Chondrocyte (in vitro differentiated cells): Measurements from ENCODE around the gene GAL. TPM values are rescaled to one million over a fixed set of nuclear protein-coding genes. Genes with fewer than 3 reads are reported as not detected.

Experiments
- DNase-seq: peaks from one replicate; pipeline ENCODE4 v3.0.0; 2021; ENCODE audit warnings: mixed read lengths, low spot score
- H3K27ac Mint-ChIP-seq: one replicate; pipeline ENCODE4 v1.8.0; 2021; ENCODE audit warnings: mild to moderate bottlenecking, moderate library complexity, mixed read lengths; ENCODE audit not compliant: unreplicated experiment
- H3K27me3 Mint-ChIP-seq: 2 replicates; pipeline ENCODE4 v1.8.0; 2021; ENCODE audit warnings: low read depth, mixed read lengths
- H3K36me3 Mint-ChIP-seq: 2 replicates; pipeline ENCODE4 v1.8.0; 2021; ENCODE audit warnings: low read depth, mixed read lengths
- H3K4me1 Mint-ChIP-seq: 2 replicates; pipeline ENCODE4 v1.8.0; 2021; ENCODE audit warnings: low read depth, mild to moderate bottlenecking, mixed read lengths
- H3K4me3 Mint-ChIP-seq: one replicate; pipeline ENCODE4 v1.8.0; 2021; ENCODE audit warnings: mild to moderate bottlenecking, moderate library complexity, mixed read lengths; ENCODE audit not compliant: unreplicated experiment
- H3K9me3 Mint-ChIP-seq: 2 replicates; pipeline ENCODE4 v1.8.0; 2021; ENCODE audit warnings: low read depth, mixed read lengths
- total RNA-seq: library from RNA; stranded (reverse); gene quantifications from 3 replicates; pipeline ENCODE4 v1.2.1, GENCODE V29; 2021
- TF ChIP-seq, protein P1 (sequence below): fragments of 200-600 bp; sonication (generic); IDR thresholded peaks from 2 replicates; pipeline ENCODE4 v1.5.0; 2021; ENCODE audit warnings: antibody characterized with exemption, mild to moderate bottlenecking, moderate library complexity

The GAL gene
- total RNA-seq, 1 donor from 2014 or later: 0.90 TPM

DNA sequence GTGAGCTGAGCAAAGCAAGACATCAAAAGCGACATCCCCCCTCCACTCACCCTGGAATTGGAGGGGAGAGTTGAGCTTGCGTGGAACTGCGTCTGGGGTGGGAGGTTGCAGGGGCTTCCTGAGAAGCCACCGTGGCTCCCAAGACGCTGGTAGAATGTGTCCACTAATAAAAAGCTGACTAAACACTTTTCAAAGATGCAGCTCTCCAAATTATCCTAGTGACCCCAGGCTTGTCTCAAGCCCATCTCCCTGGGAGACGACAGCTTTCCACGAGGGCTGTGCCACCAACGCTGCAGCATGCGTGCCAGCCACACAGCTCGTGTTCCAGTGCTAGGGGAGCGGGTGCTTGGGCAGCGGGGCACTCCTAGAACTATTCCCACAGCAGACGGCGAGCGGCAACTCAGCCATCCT is 6.3 kb upstream of the GAL start:
- Mint-ChIP-seq H3K9me3 (no peaks in the 10 kb centered on the region), H3K27me3 (peaks cover 9% of the 10 kb centered on the region), H3K4me3 (no peak overlapping the region), H3K4me1 (peaks cover 17% of the 10 kb centered on the region), H3K36me3 (no peaks in the 10 kb centered on the region), H3K27ac (no peak overlapping the region)
- DNase-seq: peak; percentile 71
- TF ChIP-seq, protein P1, sequence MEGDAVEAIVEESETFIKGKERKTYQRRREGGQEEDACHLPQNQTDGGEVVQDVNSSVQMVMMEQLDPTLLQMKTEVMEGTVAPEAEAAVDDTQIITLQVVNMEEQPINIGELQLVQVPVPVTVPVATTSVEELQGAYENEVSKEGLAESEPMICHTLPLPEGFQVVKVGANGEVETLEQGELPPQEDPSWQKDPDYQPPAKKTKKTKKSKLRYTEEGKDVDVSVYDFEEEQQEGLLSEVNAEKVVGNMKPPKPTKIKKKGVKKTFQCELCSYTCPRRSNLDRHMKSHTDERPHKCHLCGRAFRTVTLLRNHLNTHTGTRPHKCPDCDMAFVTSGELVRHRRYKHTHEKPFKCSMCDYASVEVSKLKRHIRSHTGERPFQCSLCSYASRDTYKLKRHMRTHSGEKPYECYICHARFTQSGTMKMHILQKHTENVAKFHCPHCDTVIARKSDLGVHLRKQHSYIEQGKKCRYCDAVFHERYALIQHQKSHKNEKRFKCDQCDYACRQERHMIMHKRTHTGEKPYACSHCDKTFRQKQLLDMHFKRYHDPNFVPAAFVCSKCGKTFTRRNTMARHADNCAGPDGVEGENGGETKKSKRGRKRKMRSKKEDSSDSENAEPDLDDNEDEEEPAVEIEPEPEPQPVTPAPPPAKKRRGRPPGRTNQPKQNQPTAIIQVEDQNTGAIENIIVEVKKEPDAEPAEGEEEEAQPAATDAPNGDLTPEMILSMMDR: no peak

DNA sequence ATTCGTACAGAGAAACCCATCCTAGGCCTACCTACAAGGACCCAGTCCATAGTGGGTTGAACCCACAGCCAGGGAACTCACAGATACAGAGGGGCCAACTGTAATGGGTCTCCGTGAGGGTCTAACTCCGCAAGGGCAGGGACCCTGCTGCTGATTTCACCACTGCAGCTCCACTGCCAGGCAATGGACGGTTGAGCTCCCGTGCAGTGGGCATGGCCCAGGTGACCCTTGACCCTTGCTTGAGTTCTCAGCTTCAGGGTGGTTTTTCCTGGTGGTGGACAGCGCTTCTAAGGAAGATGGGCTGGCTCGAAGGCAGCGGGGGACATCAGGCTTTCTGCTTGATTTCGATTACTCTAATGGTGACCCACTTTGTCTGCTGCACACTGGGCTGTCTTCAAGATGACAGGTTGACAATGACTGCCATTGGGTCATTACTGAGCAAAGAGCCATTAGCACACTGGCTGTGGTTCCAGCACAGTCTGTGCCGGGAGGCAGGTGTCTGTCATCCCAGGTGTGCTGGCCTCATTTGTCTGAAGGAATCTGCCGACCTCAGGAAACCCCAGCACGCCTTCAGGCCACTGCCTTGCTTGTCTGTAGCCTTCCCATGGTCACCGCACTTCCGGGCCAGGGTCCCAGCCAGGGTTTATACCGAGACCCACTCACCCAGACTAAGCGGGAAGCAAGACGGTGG is 3.7 kb upstream of the GAL start:
- no peaks in the 10 kb centered on the region for H3K9me3 Mint-ChIP-seq
- no peak for DNase-seq
- H3K36me3 Mint-ChIP-seq: no peaks in the 10 kb centered on the region
- TF ChIP-seq, protein P1: no peak
- no peak overlapping the region for H3K4me3 Mint-ChIP-seq
- H3K4me1 Mint-ChIP-seq: peaks cover 19% of the 10 kb centered on the region
- H3K27ac Mint-ChIP-seq: no peak overlapping the region
- peaks cover 12% of the 10 kb centered on the region for H3K27me3 Mint-ChIP-seq

DNA sequence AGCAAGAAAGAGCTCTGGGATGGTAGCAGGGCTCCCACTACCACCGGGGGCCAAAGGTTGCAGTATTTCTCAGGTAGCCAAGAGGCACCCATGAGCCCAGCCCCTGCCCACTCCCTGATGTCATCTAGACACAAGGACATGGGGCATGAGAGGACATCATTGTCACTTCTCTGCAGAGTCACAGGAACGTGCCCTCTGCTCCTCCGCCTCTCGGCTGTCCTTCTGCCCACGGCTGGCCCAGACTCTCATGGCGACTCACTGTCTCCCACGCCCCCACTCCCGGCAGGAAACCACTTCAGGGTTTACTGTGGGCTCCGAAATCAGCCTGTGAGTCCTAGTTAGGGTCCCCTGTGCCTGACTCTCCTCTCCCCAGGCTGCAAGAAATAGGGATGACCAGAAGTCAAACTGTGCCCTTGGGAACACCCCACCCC is 1.8 kb upstream of the GAL start:
- Mint-ChIP-seq H3K27ac (no peak overlapping the region), H3K36me3 (no peaks in the 10 kb centered on the region), H3K4me3 (no peak overlapping the region), H3K4me1 (peaks cover 11% of the 10 kb centered on the region), H3K27me3 (peaks cover 31% of the 10 kb centered on the region), H3K9me3 (no peaks in the 10 kb centered on the region)
- no peak for DNase-seq
- TF ChIP-seq, protein P1: no peak

DNA sequence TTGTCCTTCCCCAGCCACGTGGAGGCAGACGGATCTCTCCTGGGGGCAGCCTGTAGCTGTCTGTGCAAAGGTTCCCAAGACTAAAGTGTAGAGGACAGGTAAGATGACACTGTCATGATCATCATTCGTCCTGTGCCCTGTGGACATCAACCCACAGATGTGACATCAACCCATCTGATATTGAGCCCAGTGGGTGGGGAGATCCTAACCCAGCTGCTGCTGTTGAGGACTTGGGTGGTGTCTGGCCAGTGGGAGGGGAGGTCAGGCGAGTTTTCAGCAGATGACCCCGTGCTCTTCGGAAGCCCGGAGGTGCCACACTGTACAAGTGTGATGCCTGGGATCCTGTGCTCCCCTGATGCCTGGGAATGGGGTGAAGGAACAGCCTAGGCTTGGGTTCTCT is 1.2 kb upstream of the GAL start:
- Mint-ChIP-seq H3K9me3 (no peaks in the 10 kb centered on the region), H3K27me3 (peaks cover 37% of the 10 kb centered on the region), H3K4me3 (no peak overlapping the region), H3K36me3 (peaks cover 2% of the 10 kb centered on the region), H3K27ac (no peak overlapping the region), H3K4me1 (peaks cover 7% of the 10 kb centered on the region)
- TF ChIP-seq, protein P1: no peak
- DNase-seq: no peak

DNA sequence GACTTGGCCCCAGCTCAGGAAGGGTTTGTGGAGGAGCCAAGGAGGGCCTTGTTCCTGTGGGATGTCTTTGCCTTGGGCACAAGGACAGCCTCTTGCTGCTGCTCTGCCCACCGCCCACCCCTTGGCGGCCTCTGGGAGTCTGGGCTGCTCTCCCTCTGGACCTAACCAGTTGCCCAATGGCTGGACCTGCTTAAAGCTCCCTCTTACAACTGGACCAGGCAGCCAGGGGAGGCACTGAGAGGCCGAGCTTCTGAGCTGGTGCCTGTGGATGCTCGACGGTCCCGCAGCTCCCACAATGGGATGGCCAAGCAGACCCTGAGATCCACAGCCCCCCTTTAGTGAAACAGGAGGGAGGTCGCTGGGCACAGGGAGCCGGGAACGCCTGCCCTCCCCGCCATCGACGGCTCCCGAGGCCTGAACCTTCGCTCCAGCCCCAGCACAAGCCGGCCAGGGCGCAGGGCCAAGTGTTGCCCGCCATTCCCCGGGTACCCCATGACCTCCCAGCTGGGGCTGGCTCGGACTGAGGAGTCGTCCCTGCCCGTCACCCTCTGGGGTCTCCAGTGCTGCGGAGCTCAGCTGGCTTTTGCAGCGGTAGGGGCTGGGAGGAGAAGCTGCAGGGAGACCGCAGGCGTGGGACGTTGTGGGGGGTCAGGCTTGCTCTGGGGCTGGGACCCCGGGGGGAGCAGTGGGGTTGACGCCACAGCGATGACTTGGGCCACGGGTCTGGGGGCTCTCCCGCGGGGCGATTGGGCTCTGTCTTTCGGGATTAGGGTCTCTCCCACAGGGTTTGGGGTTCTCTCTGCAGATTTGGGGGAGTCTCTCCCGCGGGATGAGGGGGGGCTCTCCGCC is 584 bp upstream of the GAL start:
- H3K36me3 Mint-ChIP-seq: peaks cover 3% of the 10 kb centered on the region
- DNase-seq: no peak
- H3K4me1 Mint-ChIP-seq: peaks cover 7% of the 10 kb centered on the region
- H3K9me3 Mint-ChIP-seq: no peaks in the 10 kb centered on the region
- H3K4me3 Mint-ChIP-seq: no peak overlapping the region
- peaks cover 42% of the 10 kb centered on the region for H3K27me3 Mint-ChIP-seq
- TF ChIP-seq, protein P1: no peak
- no peak overlapping the region for H3K27ac Mint-ChIP-seq
